Measurements from ENCODE around the gene MYH14.

GRCh38 chr19:50190439-50190891 is 13.0 kb upstream of the MYH14 start:
- TF ChIP-seq CTCF (IDR thresholded peaks at IDR 0.05; ENCODE audit: low read depth, low read length) (no peak), EZH2phosphoT487 (IDR thresholded peaks at IDR 0.05; ENCODE audit: low read depth) (no peak)
